SK-N-MC (cell line): ENCODE results near the gene RTBDN.

Source experiments
- DNase-seq: peaks from one replicate; pipeline ENCODE4 v3.0.0-alpha.2; 2011; ENCODE audit warnings: low read depth, low spot score
- H3K27ac ChIP-seq: fragments of 200-600 bp; sonication (generic); 2 replicates; pipeline ENCODE4 v1.5.1; 2016; ENCODE audit warnings: mixed run types
- H3K36me3 ChIP-seq: fragments of 200-600 bp; sonication (generic); 2 replicates; pipeline ENCODE4 v1.6.1; 2017; ENCODE audit warnings: antibody characterized with exemption, low read length, mixed read lengths; ENCODE audit not compliant: insufficient read depth
- H3K4me3 ChIP-seq: fragments of 200-600 bp; sonication (generic); 2 replicates; pipeline ENCODE4 v1.5.1; 2016
- H3K9ac ChIP-seq: fragments of 200-600 bp; sonication (generic); 2 replicates; pipeline ENCODE4 v1.8.0; 2017; ENCODE audit warnings: mixed run types, mixed read lengths; ENCODE audit not compliant: insufficient read length
- H3K9me3 ChIP-seq: fragments of 200-600 bp; sonication (generic); 2 replicates; pipeline ENCODE4 v1.6.1; 2017; ENCODE audit warnings: low read depth, mild to moderate bottlenecking, antibody characterized with exemption, low read length, moderate library complexity, mixed read lengths
- EZH2 ChIP-seq: fragments of 200-600 bp; sonication (generic); IDR thresholded peaks from one replicate; pipeline ENCODE4 v1.6.1; 2017; ENCODE audit warnings: antibody characterized with exemption
- FOXP2 ChIP-seq: optimal IDR thresholded peaks from 2 replicates; pipeline ENCODE3; 2011; ENCODE audit warnings: mild to moderate bottlenecking, moderate library complexity; ENCODE audit not compliant: insufficient read depth; ENCODE audit errors: extremely low read length, control extremely low read depth
- POLR2AphosphoS5 ChIP-seq: IDR thresholded peaks from 2 replicates; pipeline ENCODE4 v1.6.1; 2012; ENCODE audit warnings: mild to moderate bottlenecking, low read depth, low read length, borderline replicate concordance

The RTBDN gene

DNA sequence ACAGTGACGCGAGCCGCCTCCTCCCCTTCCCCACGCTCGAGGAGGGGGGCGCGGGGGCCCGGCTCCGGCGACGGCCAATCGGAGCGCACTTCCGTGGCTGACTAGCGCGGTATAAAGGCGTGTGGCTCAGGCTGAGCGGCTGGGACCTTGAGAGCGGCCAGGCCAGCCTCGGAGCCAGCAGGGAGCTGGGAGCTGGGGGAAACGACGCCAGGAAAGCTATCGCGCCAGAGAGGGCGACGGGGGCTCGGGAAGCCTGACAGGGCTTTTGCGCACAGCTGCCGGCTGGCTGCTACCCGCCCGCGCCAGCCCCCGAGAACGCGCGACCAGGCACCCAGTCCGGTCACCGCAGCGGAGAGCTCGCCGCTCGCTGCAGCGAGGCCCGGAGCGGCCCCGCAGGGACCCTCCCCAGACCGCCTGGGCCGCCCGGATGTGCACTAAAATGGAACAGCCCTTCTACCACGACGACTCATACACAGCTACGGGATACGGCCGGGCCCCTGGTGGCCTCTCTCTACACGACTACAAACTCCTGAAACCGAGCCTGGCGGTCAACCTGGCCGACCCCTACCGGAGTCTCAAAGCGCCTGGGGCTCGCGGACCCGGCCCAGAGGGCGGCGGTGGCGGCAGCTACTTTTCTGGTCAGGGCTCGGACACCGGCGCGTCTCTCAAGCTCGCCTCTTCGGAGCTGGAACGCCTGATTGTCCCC, 42.9 kb downstream of the RTBDN start, which contains the start of gene JUNB:
Gene JUNB, plus strand, starts transcription at position 142 of the 706 bp plus-strand sequence. Its CDS starts 286 bp downstream, at position 428.
- no peak for DNase-seq
- H3K9me3 ChIP-seq, result no peaks in the 10 kb centered on the region
- TF ChIP-seq FOXP2, result peak; percentile 95
- no peak for TF ChIP-seq EZH2
- TF ChIP-seq POLR2AphosphoS5, result peak; percentile 100
- H3K4me3 ChIP-seq, result peak within 1 kb of the TSS; percentile 97
- H3K27ac ChIP-seq, result peak within 1 kb of the TSS; percentile 78
- no peaks in the 10 kb centered on the region for H3K36me3 ChIP-seq
- peak within 1 kb of the TSS; percentile 68 for H3K9ac ChIP-seq

- Histone ChIP-seq H3K9ac (no peak overlapping the region), H3K9me3 (no peaks in the 10 kb centered on the region), H3K36me3 (no peaks in the 10 kb centered on the region), H3K4me3 (peak overlapping the region; percentile 97), H3K27ac (no peak overlapping the region)
- TF ChIP-seq EZH2 (no peak), FOXP2 (no peak), POLR2AphosphoS5 (no peak)
- DNase-seq, result no peak
These were observed 43.6 kb downstream of the RTBDN start for GRCh38 chr19:12790628-12791344.

GRCh38 chr19:12789904-12790619, 44.3 kb downstream of the RTBDN start:
- Histone ChIP-seq H3K9me3 (no peaks in the 10 kb centered on the region), H3K36me3 (no peaks in the 10 kb centered on the region), H3K4me3 (peak overlapping the region; percentile 97), H3K9ac (no peak overlapping the region), H3K27ac (peak overlapping the region; percentile 97)
- DNase-seq, result no peak
- no peak for TF ChIP-seq EZH2
- peak; percentile 55; the same call in 1 of the 2 replicates for TF ChIP-seq POLR2AphosphoS5

DNA sequence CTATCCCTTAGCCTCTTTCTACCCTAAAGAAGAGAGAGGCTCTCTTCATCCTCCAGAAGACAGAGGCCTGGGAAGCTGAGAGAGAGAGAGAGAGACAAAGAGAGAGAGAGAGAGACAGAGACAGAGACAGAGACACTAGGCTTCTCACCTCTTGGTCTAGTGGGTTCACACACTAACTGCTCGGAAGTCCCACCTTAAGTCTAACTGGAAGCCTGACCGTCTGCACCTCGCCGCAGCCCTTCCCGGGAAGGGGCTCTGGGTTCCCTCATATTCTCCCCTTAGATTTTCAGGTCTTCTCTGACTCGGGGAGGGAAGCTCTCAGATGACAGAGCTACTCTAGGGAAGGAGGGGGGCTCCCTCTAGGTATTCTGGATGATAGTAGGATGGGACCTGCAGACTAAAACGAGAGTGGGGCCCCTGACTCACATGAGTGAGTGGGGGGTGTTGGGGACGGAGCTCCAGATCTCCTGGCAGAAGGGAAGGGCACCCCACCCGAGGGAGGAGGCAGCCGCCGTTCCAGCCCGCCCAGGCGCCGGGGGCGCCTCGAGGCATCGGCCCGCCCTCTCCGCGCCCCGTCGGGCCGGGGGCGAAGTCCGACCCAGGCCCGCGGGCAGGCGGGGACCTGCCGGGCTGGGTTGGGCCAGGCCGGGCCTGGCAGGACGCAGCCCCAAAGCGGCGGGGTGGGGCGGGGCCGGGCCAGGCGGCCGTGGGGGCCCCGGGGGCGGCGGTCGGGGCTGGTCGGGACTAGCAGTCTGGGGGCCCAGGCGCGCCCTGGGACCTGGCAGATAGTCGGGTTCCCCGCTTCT, 45.1 kb downstream of the RTBDN start:
- Histone ChIP-seq H3K36me3 (no peaks in the 10 kb centered on the region), H3K4me3 (peak overlapping the region; percentile 97), H3K9me3 (no peaks in the 10 kb centered on the region), H3K27ac (peak overlapping the region; percentile 97), H3K9ac (peak overlapping the region; percentile 70)
- DNase-seq, result no peak
- no peak for TF ChIP-seq POLR2AphosphoS5
- peak; percentile 21 for TF ChIP-seq FOXP2

DNA sequence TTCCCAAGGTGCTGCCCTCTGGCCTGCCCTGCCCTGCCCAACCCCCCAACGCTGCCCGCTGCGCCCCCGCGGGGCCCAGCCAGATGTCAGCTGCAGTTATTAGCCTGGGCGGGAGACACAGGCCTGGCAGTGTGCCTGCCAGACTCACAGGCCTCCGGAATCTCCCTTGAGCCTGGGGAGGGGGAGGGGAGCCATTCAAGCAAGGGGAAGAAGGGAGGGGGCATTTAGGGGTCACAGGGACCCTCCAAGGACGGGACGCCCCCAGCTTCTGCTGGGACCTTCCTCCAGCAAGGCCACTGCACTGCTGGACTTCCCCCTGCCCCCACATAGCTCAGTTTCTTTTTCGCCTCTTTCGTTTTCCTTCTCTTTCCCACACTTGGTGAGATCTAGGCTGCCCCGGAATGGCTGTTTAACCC, 45.7 kb downstream of the RTBDN start:
- no peaks in the 10 kb centered on the region for H3K36me3 ChIP-seq
- H3K27ac ChIP-seq, result peak overlapping the region; percentile 97
- no peaks in the 10 kb centered on the region for H3K9me3 ChIP-seq
- H3K4me3 ChIP-seq, result peak overlapping the region; percentile 97
- H3K9ac ChIP-seq, result peak overlapping the region; percentile 70
- DNase-seq, result no peak
- TF ChIP-seq EZH2 (no peak), POLR2AphosphoS5 (peak; percentile 74), FOXP2 (peak; percentile 70)

GRCh38 chr19:12788042-12788681, 46.2 kb downstream of the RTBDN start:
- H3K27ac ChIP-seq, result peak overlapping the region; percentile 97
- H3K9me3 ChIP-seq, result no peaks in the 10 kb centered on the region
- no peak for DNase-seq
- H3K4me3 ChIP-seq, result peak overlapping the region; percentile 97
- H3K36me3 ChIP-seq, result no peaks in the 10 kb centered on the region
- TF ChIP-seq FOXP2 (no peak), EZH2 (no peak), POLR2AphosphoS5 (no peak)
- peak overlapping the region; percentile 70 for H3K9ac ChIP-seq

DNA sequence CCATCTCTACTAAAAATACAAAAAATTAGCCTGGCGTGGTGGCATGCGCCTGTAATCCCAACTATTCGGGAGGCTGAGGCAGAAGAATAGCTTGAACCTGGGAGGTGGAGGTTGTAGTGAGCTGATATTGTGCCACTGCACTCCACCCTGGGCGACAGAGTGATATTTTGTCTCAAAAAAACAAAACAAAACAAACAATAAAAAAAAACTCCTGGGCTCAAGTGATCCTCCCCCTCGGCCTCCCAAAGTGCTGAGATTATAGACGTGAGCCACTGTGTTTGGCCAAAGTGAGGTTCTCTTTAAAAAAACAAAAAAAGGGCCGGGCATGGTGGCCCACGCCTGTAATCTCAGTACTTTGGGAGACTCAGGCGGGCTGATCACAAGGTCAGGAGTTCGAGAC, 46.9 kb downstream of the RTBDN start:
- DNase-seq, result no peak
- H3K36me3 ChIP-seq, result no peaks in the 10 kb centered on the region
- no peak for TF ChIP-seq POLR2AphosphoS5
- TF ChIP-seq EZH2, result no peak
- TF ChIP-seq FOXP2, result no peak
- no peak overlapping the region for H3K4me3 ChIP-seq
- no peak overlapping the region for H3K9ac ChIP-seq
- peak overlapping the region; percentile 93 for H3K27ac ChIP-seq
- no peaks in the 10 kb centered on the region for H3K9me3 ChIP-seq

GRCh38 chr19:12786952-12787351, 47.4 kb downstream of the RTBDN start:
- Histone ChIP-seq H3K27ac (peak overlapping the region; percentile 93), H3K9me3 (no peaks in the 10 kb centered on the region), H3K36me3 (no peaks in the 10 kb centered on the region), H3K9ac (no peak overlapping the region), H3K4me3 (no peak overlapping the region)
- TF ChIP-seq FOXP2, result no peak
- TF ChIP-seq EZH2, result no peak
- TF ChIP-seq POLR2AphosphoS5, result no peak
- DNase-seq, result no peak
